ENCODE results near the gene PRSS33.

GRCh38 chr16:2819179-2819938 lies 32.0 kb upstream of the PRSS33 start:
- TF ChIP-seq ELF4 (IDR thresholded peaks at IDR 0.05) (no peak), TARDBP (IDR thresholded peaks at IDR 0.05) (no peak), FOXM1 (IDR thresholded peaks at IDR 0.05; ENCODE audit: borderline replicate concordance) (no peak), FOXA1 (IDR thresholded peaks at IDR 0.05) (no peak), SP1 (IDR thresholded peaks at IDR 0.05) (no peak), ARNT (IDR thresholded peaks at IDR 0.05) (no peak), HDGF (IDR thresholded peaks at IDR 0.05; ENCODE audit: borderline replicate concordance) (no peak)
